ENCODE measurements around the gene CELF4.

The CELF4 gene

DNA sequence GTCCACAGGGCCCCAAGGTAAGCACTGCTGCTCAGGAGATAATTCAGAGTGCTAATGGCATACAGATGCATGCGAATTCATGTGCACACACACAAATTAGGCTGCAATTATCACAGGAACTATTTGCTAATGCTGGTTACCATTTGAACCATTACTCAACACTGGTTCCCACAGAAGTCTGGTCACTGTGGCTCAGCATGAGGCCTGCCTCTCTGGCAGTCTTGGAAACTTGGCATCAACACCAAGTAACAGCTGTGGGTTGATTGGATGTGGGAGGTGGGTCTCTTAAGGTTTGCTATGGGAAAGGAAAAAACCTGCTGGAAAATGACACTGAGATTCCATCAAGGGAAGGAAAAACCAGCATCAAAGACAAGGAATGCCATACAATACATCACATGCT is 105.0 kb downstream of the CELF4 start:
- no peak for DNase-seq

DNA sequence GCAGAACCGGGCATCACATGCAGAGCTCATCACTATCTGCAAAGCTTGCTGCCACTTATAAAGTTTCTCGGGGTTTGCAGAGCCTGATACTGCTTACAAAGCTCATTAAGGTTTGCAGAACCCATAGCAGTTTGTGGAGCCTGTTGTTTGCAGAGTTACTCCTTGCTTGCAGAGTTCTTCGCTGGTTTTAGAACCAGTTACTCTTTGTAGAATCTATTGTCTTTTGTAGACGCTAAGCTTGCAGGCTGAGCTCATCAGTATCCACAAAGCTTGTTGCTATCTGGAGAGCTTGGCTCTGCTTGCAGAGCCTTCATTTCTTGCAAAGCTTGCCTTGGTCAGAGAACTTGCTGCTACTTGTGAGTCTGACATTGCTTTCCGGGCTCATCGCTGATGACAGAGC is 106.9 kb downstream of the CELF4 start:
- DNase-seq, result no peak

DNA sequence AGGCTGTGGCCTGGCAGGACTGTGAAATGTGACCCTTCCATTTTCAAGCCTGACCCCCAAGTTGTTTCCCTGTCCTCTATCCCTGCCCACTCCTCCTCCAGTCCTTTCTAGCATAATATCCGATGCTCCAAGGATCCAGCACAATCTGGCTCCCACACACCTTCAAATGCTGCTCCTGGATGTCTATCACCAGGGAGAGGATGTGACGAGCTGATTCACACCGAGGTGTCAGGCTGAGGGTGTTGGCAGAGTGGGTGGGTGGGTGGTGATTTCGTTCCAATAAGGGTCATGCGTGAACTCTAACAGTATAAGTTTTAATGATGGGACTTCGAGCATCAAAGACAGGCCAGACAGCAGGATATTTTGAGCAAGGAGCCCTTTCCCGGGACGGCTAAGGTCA is 107.8 kb downstream of the CELF4 start:
- DNase-seq, result no peak

DNA sequence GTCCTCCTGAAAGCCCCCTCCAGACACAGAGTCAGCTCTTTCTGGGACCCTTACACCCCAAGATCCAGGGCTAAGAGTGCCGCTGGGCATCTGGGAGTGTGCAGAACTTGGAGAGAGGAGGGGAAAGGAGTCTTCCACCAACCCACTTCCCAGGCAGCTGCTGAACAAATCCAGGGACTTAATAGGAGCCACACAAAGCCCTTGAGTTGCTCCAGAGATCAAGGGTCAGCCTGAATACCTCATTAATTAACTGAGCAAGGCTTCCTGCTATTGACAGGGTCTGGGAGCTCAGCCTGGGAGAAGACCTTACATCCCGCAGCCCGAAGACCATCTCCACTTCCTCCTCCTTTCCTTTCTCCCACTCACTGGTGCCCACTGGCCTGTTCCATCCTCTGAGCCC is 108.3 kb downstream of the CELF4 start:
- DNase-seq, result no peak

DNA sequence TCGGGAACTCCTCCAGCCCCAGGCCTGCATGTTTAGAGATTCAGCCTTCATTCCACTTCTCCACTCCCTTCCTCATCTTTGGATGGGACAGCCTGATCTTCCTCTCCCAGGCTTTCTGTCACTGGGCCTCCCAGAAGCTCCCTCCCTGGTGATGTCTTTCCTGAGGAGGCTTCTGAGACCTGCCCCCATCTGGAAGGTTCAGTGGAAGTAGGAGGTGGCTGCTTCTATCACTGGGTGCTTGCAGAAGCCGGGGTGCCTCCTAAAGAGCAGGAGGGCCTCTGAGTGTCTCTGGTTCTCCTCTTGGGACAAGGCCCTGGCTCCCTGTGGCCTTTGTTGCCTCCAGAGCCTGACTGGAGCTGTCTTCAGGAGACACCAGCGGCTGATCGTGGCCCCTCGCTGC is 108.7 kb downstream of the CELF4 start:
- no peak for DNase-seq

DNA sequence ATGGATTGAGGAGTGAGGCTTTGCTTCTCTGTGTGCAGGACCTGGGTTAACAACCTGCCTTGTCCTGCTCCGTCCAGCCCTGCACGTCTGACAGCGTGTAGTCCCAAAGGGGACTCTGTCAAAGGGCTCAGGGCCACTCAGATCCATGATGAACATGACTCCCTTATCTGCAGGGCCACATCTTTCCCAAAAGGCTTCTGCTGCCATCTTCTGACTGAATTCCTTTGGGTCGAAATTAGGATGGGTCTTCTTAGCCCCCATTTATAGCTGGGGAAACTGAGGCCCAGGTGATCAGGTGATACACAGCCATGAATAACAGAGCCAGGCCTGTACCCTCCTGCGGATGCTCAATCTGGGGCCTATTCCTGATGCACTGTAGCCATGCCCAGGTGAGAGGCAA is 109.2 kb downstream of the CELF4 start:
- DNase-seq, result no peak

DNA sequence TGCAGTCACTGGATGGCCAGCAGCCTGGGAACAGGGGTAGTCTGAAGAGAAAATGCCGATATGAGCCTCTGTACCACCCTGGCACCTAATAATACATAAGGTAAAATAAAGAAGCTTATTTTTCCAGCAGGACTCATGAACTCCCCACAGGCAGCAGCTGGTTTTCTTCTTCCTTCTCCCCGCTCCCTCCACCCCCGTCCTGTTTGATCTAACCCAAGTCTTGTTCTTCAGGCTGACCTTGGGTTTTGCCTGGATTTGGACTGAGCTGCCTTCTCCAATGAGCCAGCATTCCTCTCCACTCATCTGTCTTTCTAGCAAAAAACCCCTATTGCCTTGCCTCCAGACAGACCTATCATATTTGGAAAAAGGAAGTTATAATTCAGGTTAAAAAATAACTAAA is 111.8 kb downstream of the CELF4 start:
- no peak for DNase-seq

DNA sequence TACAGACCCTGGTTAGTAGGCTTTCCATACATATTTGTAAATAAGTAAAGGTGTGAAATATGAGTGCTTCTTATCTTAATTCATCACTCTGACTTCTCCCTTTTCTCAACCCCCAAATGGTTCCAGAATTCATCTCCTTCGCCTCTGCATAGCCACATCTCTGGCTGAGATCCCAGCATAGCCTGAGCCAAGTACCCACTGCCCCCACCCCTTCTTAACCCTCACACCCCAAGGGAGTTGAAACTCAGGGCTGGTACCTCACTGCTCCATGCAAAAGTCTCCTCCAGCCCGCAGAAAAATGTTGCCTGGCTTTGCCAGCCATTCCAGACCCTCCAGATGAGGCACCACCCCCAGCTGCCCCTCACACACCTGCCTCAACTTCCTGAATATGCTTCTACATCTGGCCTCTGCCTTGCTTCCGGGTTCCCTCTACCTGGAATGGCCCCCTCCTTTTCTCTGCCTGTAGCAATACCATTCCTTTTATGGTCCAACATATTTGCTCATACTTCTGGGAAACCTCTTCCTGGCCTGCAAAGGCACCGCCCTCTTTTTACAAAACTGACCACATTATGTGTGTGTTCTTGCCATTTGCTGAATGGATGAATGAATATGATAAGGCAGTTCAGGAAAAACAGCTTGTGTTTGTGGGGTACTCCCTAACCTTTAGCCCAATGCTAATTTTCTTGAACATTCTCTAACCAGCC is 112.8 kb downstream of the CELF4 start:
- DNase-seq, result no peak

DNA sequence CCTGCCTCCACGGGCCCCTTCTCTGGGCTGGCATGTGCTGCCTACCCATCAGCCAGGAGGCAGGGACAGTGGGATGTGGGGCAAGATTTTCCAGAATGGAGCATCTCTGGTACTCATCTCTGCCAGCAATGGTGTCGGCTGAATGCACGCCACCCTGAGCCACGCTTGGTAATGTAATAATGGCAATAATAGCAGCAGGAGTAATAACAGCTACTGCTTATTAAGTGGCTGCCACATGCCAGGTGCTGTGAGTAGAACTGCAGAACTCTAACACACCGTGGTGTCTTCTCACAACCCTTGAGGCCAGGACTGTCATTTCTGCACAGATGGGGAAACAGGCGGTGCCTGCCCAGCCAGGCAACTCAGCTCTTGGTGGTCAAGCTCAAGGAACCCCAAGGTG is 113.6 kb downstream of the CELF4 start:
- no peak for DNase-seq

DNA sequence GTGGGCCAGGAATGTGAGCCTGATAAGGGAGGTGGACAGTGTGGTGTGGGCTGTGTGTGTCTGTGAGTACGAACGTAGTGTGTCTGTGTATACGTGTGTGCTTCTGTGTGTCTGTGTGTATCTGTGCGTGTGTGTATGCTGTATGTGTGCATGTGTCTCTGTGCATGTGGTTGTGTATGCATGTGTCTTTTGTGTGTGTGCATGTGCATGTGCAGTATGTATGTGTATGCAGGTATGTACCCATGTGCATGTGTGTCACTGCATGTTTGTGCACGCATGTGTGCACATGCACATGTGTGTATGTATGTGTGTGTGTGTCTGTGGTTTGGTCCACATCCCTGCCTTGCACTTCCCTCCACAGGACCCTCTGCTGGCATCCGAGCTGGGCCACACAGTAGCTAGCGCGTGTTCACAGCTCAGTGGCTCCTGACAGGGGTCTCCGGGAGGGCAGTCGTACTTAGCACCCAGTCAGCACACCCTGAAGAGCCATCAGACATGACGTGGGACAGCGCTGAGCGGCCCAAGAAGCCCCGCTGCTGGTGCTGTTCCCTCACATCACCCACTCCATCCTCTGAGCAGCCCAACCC is 114.3 kb downstream of the CELF4 start:
- no peak for DNase-seq

DNA sequence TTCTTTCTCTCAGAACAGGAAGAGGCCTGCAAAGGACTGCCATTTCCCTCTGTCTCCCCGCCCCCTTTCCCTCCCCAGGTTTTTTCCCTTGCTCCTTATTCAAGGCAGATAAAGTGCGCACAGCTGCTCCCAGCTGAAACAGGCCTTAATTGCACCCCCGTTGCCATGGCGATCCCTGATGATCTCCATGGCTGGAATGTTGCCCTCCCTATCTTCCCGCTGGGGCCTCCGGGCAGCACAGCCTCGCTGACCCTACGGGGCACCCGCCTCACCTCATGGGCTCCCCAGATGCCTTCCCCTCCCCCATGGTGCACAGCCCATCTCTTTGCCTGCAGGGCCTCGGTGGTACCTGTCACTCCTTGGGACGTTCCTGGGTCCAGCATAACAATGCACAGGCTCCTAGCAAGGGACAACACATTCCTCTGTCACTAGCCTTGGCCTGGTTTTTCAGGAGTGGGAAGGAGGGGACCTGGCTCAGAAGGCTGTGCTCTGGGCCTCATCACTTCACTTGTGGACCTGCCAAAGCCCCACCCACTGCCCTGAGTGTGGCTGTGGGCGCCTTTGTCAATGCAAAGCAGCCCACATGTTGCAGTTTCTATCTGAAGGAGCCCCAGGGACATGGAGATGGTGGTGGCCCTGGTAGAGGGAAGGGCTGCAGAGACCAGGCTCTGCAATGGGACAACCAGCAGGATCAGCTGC is 115.0 kb downstream of the CELF4 start:
- no peak for DNase-seq

DNA sequence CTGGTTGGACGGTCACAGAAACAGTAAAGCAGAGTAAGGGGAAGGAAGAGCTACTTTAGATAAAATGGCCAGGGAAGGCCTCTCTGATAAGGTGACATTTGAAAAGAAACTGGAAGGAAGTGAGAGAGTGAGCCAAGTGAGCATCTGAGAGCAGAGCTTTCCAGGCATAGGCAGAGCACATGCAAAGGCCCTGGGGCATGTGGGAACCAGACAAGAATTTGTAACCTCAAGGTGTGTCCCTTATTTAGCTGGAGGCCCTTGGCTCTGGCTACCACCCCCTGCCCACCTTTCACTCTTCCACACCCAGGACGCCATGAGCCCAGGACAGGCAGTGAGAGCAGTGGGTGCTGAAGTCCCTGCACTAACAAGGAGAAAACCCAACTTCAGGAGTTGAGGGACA is 116.0 kb downstream of the CELF4 start:
- DNase-seq, result no peak

DNA sequence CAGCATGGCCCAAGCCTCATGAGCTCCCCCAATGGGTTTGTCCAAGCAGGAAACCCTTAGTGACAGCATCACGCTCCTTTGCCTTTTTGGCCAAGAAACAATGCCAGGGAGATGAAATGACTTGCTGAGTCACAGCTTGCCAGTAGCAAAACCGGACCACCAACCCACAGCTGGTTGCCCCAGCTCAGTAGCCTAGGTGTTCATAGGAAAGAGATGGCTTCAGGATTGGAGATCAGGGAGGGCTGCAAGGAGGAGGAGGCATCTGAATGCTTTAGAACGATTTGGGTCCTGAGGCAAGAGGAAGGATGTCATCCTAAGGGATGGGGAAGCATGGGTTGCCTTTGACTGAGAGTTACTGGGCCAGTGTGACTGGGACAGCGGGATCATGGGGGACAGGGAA is 116.7 kb downstream of the CELF4 start:
- DNase-seq, result no peak

DNA sequence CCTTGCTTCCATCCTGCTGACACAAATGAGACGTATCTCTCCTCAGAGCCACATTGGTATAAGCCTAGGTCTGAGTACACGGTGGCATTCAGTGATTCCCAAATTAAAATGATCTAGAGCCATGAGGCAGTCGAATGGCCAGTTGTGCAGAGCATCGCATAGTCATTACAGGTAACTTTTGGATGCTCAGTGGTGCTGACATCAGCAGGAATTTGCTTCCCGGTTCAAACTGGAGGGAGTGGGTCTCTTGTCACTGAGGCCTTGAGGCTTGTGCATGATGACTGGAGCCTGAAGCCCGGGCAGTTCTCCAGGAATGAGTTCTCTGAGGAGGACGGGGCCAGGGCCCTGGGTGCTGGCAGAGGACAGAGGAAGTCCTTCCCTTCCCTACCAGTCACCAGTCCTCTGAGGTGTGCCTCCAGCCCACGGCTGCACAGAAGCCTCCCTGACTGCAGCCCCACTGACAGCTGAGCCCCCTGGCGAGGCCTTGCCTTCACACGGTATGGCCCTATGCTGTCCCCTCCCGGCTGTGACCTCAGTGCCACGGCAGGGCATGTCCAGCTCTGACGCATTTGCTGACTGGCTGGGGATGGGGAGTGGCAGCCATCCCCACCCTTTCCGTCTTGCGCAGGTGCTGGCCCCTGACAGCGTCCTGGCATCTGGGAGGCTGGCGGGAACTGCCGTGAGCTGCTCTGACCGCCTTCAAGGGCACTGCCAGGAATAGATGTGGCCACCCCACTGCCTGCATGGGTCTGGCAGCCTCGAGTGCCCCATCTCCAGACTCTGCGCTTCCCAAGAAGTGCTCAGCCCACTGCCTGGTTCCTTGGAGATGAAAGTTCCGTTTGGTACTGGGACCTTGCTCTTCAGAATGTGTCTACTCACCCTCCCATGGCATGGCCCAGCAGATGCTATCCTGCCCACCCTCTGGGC is 117.4 kb downstream of the CELF4 start:
- no peak for DNase-seq

DNA sequence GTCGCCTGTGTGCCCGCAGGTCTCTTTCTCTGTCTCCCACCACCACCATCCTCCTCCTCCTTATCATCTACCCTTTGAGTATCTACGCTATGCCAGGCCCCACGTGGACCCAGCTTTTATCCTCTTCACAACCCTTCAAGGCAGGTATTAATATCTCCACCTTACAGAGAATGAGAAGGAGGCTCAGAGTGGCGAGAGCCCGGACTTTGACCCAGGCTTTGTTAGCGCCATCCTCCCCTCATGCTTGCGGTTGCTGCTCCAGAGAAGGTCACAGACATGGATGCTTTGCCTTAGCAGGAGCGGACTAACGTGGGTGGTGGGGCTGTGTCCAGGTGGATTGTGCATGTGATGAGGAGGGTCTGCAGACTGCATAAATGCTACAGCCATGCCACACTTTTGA is 119.8 kb downstream of the CELF4 start:
- DNase-seq, result no peak

DNA sequence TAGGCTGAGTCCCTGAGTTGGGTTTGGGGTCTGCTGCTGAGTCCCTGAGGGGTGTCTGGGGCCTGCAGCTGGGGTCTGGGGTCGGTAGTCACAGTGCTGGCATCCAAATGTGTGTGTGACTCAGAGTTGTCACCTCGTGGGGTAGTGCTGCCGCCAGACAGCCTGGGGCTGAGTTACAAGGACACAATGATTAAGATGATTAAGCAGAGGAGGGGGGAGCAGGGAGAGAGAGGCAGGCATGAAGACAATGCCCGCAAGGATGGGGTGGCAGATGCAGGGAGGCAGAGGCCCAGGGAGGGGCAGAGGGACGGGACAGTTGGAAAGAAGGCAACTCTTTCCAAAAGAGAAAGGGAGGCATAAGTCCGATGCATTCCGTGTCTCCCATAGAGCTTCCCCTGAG is 120.2 kb downstream of the CELF4 start:
- DNase-seq, result no peak

DNA sequence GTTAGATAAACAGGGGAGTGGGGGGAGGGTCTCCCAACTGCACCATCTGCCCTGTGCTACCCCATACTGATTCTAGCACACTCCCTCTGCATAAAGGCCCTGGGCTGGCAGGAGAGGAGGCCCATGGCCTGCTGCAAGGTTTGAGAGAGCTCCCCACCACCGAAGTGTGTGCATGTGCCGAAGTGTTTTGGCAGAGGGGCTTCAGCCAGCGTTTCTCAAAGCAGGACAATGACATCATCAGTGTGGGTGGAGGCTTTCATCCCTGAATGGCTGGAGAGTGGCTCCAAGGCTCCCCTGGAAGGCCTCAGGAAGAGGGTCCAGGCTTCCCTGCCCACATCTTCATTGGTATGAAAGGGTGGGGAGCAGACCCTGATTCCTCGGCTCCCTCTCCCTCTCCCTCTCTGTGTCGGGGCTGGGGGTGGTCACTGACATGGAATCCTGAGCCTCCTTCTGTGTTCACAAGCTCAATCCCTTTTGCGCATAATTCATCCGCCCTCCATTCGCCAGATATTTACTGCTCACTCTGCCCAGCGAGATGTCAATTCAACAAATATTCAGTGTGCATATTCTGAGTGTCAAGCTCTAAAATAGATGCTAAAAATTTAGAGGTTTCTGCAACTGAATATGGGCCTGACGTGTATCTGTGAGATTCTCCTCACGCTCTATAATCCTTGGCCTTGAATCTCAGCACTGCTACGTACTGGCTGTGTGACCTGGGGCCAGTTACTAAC is 122.1 kb downstream of the CELF4 start:
- DNase-seq, result no peak

DNA sequence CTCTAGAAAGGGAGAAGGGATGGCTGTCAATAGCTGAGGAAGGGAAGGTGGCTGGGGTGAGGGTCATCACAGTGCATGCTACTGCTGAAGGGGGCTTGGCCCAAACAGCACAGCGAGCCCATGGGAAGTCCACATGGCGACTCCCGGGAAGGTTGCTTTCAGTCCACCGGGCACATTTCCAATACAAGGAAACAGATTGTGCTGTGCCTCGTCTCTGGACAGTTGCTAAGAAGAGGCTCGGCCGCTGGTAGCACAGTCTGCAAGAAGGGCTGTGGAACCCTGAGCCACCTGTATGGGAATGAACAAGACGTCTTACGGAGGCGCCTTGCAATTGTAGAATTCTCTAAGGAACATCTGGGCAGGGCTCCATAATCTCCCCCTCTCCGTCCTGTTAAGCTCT is 123.1 kb downstream of the CELF4 start:
- no peak for DNase-seq

DNA sequence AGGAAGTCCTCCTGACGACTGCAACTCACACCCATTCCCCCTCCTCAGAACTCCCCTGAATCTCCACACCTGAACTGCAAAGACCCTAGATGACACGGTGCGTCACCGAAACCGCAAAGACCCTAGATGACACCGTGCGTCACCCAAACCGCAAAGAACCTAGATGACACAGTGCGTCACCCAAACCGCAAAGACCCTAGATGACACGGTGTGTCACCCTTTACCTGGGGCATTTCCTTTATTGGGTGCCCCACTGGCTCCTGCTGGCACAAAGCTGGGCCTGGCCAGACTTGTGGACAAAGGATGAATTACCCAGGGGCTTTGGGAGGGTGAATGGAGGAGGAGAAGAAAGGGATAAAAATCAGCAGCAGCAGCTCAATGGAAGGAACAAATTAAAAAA is 123.8 kb downstream of the CELF4 start:
- DNase-seq, result no peak

DNA sequence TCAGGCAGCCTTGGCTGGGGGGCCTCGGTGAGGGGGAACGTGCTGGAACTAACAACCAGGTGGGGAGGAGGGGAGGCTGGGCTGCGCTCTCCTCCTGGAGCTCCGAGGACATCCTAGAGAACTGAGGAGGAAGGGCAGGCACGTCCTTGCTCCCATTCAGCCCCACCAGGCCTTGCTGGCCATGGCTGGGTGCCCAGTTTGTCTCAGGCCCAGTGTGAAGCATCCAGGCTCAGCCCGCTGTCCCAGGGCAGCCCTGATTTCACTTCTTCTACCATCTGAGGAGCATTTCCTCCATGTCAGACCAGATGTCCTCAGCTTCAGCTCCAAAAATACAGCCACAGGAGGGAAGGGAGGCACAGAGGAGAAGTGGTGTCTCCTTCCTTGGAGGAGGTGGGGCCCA is 125.4 kb downstream of the CELF4 start:
- DNase-seq, result no peak

DNA sequence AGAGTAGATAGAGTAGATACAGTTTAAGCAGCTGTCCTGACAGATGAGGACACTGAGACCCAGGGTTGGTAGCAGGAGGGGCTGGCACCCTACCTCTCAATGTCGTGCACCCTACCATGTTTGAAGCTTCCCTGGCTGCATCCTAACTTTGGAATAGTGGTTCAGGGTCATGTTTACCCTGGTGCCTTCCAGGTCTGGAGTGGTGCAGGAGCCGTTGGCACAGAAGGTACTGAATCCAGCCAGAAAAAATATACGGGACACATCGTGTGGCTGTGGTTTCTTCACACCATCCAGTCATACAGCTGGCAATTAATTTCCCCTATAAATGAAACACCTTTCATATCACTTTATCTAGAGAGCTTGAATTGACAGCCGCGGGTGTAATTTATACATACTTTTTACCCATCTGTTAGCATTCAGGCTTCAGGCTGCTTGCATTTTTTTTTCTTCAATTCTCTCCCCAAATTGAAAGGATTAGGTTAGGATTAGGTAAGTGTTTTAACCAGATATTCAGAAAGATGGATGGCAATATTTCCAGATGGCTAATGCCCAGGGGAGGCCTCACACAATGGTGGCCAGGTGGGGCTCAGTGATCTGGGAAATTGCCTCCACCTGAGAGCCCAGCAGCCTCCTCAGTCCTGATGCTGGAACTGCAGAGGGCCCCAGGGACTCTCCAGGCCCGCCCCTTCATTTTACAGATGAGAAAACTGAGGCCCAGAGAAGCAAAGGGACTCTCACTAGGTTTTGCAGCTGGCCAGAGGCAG is 127.0 kb downstream of the CELF4 start:
- no peak for DNase-seq

DNA sequence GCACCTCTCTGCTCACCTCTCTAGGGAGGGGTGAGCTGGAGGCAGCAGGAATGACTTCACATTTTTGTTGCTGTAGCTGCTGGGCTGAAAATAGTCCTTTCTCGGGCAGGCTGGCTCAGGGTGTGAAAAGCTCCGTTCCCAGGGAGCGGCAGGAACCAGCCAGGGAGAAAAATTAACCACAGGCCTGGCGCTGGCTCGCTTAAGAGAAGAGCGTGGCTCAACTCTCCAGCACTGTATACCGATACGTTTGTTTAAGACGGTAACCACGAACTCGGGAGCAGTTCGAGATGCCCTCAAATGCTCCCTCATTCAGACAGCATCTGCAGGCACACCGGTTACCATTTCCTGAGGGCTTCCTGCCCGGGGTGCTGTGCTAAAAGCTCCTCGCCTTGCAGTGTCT is 129.6 kb downstream of the CELF4 start:
- DNase-seq, result no peak

All from SIG-M5 (cell line).